ENCODE results near the gene ZFYVE19.

ZFYVE19 gene, protein sequence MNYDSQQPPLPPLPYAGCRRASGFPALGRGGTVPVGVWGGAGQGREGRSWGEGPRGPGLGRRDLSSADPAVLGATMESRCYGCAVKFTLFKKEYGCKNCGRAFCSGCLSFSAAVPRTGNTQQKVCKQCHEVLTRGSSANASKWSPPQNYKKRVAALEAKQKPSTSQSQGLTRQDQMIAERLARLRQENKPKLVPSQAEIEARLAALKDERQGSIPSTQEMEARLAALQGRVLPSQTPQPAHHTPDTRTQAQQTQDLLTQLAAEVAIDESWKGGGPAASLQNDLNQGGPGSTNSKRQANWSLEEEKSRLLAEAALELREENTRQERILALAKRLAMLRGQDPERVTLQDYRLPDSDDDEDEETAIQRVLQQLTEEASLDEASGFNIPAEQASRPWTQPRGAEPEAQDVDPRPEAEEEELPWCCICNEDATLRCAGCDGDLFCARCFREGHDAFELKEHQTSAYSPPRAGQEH

DNA sequence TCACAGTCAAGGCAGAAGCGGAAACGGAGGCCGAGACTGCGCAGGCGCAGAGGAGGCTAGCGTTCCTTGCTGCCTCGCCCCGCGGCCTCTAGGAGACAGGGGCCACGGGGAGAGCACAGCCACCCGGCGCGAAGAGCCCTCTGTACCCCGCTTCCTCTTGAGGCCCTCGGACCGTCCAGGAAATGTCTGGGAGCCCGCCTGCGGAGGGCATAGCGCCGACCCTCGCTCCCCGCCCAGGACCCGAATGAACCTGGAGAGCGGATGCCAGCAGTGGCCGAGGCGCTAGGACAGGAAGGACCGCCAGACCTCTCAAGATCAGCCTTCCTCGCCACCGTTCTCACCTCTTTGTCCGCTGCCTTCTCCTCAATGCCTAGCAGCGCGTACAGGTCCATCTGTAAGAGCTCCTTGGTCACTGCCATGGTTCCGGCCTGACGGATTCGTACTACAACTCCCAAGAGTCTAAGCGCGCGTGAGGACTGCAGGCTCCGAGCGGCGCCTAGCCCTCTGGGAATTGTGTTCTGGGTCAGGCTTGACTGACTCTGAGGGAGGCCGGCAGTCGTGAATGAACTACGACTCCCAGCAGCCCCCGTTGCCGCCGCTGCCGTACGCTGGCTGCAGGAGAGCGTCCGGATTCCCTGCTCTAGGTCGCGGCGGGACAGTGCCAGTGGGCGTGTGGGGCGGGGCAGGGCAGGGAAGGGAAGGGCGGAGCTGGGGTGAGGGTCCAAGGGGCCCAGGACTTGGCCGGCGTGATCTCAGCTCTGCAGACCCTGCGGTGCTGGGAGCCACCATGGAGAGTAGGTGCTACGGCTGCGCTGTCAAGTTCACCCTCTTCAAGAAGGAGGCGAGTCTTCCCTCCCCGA lies at the start of gene ZFYVE19, which contains the start of gene DNAJC17:
ZFYVE19 (plus strand) TSS at position 62 of the 860 bp plus-strand sequence; CDS start at position 563, 501 bp downstream.
DNAJC17 (minus strand) TSS at position 446 of the 860 bp plus-strand sequence; CDS start at position 419, 27 bp downstream.
- ATAC-seq (peak; percentile 98), DNase-seq (ENCODE audit: low spot score in 2 of 2) (peak; percentile 94 to 97)
- H3K4me1 Mint-ChIP-seq: peaks cover 24% of the 10 kb centered on the region
- no peaks in the 10 kb centered on the region for H3K9me3 Mint-ChIP-seq
- peaks cover 36% of the 10 kb centered on the region for H3K36me3 Mint-ChIP-seq
- H3K4me3 Mint-ChIP-seq: peak within 1 kb of the TSS; percentile 98
- peak within 1 kb of the TSS; percentile 98 for H3K27ac Mint-ChIP-seq

DNA sequence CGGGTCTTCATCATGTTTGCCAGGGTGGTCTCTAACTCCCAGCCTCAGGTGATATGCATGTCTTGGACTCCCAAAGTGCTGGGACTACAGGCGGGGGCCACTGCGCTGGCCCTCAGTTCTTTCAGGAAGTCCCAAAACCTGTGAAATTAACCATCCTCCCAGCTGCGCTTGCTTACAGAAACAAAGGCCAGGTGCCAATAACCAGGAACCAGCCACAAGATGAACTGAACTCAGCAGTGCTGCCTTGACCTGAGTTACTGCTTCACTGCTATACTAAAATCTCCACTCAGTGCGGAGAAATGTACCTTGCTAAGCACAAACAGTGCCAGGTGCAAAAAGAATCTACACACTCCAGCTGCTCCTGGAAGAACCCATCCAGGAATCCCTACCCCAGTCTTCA lies 46.9 kb upstream of the ZFYVE19 start:
- Mint-ChIP-seq H3K36me3 (peaks cover 20% of the 10 kb centered on the region), H3K4me3 (no peak overlapping the region), H3K4me1 (peaks cover 29% of the 10 kb centered on the region), H3K9me3 (no peaks in the 10 kb centered on the region), H3K27ac (no peak overlapping the region)
- DNase-seq (ENCODE audit: low spot score in 2 of 2): no peak
- ATAC-seq: no peak

DNA sequence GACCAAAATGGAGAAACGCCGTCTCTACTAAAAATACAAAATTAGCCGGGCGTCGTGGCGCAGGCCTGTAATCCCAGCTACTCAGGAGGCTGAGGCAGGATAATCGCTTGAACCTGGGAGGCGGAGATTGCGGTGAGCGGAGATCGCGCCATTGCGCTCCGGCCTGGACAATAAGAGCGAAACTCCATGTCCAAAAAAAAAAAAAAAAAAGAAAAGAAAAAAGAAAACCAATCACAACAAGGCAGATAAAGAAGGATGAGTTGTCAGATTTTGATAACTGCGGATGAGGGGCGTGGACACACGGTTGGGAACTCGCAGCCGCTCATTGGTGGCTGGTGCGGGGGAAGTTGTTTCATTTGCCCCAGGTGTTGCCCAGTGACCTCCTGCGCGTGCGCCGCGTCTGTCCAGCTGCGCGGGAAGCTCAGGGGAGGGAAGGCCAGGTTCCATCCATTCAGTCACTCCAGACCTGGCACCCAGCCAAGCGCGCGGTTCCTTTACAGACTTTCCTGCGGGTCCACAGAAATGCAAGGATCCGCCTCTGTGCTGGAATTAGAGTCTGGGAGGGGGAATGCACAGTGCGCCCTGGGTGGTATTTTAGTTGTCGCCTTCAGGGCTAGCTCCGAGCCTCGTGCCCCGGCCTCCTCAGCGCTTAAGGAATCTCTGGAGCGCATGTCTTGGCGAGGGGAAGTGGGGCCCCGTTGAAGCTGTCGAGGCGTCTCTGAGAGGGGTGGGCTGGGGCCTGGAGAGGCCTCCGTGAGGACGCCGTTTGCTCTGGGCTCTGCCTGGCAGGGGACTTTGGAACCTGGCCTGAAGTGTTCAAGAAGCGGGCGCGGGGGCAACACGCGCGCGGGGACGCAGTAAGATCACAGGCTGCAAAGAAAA lies 43.7 kb upstream of the ZFYVE19 start:
- ATAC-seq (peak; percentile 9), DNase-seq (ENCODE audit: low spot score in 2 of 2) (peak in 1 of 2 donors; percentile 17)
- Mint-ChIP-seq H3K9me3 (no peaks in the 10 kb centered on the region), H3K4me1 (peaks cover 31% of the 10 kb centered on the region), H3K4me3 (peak overlapping the region; percentile 84), H3K27ac (peak overlapping the region; percentile 34), H3K36me3 (peaks cover 41% of the 10 kb centered on the region)

DNA sequence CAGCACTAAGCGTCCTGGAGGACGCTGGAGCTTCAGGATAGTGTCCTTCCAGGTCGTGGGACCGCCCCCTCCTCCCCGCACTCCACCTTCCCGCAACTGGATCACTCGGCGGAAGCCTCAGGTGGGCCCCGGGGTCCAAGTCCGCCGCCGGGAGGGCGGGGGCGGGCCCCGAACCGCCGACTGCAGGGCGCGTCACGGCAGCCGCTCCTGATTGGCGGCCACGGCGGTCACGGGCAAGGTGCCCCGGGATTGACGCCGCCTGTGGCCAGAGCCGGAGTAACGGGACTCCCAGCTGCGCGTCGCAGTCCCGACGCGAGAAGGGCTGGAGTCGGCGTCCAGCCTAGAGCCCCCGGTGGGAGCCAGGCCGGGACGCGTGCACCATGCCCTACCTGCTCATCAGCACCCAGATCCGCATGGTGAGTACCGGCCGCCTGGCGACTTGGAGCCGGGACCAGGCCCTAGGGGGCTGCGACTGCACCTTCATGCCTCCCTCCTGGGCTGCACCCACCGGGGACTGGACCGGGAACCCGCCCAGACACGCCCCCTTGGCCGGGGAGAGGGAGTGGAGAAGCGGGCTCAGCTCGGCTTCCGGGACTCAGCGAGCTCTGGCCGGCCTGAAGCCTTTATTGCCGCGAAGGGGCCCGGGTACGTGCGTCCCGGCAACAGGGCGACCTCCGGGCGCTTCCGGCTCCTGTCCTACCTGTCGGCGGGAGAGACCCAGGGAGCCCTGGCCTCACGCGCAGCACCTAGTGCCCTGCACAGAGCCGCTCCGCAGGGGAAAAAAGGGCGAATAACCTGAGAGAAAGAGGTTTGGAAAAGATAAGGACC lies 42.9 kb upstream of the ZFYVE19 start, which contains the start of gene GCHFR:
GCHFR (plus strand) TSS at position 268 of the 828 bp plus-strand sequence; CDS start at position 381, 113 bp downstream.
- peak; percentile 59 to 84 for DNase-seq (ENCODE audit: low spot score in 2 of 2)
- ATAC-seq: peak; percentile 73
- H3K9me3 Mint-ChIP-seq: no peaks in the 10 kb centered on the region
- H3K27ac Mint-ChIP-seq: peak within 1 kb of the TSS; percentile 56
- H3K4me3 Mint-ChIP-seq: peak within 1 kb of the TSS; percentile 84
- peaks cover 44% of the 10 kb centered on the region for H3K36me3 Mint-ChIP-seq
- peaks cover 40% of the 10 kb centered on the region for H3K4me1 Mint-ChIP-seq

DNA sequence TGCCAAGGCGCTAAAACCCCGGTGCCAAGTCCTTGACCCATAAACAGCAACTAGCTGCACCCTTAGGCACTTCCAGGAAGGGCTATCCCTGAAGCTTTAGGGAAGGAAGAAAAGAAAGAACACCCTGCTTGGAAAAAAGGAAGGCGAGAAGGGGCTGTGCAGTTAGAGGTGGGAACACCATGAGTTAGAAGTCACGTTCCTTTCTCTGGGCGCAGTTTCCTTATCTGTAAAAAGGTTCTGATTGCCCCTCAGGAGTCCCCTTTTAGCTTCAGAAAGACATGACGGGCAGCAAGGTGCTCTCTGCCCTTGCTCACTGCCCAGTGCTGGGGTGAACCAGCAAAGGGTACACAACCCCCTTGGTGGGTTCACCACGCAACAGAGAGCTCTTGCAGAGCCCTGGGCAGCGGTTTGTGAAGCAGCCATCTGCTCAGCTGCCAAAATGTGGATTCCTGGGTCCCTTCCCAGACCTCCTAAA lies 42.2 kb upstream of the ZFYVE19 start:
- Mint-ChIP-seq H3K9me3 (no peaks in the 10 kb centered on the region), H3K4me1 (peaks cover 47% of the 10 kb centered on the region), H3K4me3 (peak overlapping the region; percentile 84), H3K27ac (peak overlapping the region; percentile 56), H3K36me3 (peaks cover 51% of the 10 kb centered on the region)
- DNase-seq (ENCODE audit: low spot score in 2 of 2) (no peak), ATAC-seq (no peak)

DNA sequence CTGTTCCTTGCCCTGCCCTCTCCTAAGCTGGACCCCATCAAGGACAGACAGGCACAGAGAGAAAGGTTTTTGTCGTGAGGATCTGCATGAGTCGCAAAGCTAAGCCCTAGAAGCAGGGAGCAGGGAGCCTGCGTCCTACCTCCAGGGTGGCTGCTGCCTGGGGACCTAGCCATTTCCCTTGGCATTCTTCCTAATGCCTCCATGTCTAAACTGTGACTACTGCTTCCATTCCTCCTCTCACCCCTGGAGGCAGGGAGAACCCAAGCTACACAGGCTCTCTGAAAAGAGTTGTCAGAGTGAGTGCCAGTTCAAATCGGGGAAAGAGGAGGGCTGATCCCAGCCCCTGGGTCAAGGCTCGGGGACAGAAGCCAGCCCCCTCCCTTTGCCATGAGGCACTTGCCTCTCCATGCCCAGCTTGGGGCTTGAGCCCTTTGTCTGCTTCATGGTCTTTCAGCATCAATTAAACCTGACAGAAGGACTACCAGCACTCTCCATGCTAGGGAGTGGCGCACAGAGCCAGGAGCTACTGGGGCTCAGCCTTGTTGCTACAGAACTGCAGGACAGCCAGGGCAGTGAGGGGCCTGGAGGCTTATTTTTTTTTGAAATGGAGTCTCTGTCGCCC lies 40.6 kb upstream of the ZFYVE19 start:
- Mint-ChIP-seq H3K27ac (peak overlapping the region; percentile 56), H3K4me3 (peak overlapping the region; percentile 84), H3K4me1 (peaks cover 54% of the 10 kb centered on the region)

DNA sequence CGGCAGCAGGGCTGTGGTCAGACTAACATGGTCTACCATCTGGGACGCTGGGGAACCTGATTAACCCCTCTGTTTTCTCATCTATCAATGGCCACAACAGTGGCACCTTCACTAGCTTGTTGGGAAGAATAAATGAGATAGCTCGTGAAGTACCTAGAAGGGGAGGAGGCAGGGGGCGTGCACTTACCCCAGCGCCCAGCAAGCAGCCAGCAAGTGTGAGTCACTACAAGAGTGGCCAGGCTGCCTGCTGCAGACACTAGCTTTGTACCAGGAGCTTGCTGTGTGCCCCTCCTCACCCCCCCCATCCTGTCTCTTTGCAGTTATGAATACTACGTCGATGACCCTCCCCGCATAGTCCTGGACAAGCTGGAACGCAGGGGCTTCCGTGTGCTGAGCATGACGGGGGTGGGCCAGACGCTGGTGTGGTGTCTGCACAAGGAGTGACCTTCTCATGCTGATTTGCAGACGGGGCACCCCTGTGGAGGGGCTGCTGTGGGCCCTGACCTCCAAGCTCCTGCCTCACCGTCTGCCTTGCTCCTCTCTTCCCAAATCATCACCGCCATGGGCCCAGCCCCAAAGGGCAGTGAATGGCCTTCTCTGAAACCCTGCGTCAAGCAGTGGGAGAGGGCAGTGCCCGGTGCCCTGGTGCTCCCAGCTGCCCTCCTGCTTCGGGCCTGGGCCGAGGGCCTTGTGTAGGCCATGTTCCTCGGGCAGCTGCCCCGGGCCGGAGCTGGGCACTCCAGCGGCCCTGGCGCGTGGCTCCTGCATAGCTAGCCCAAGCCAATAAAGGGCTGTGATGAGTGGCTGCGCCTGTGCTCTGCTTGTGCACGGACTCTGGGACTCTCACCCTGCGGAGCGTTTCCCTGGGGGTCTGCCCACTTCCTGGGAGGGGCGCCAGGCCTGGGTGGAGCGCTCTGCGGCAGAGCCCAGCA lies 39.7 kb upstream of the ZFYVE19 start:
- Mint-ChIP-seq H3K36me3 (peaks cover 62% of the 10 kb centered on the region), H3K9me3 (no peaks in the 10 kb centered on the region), H3K4me1 (peaks cover 54% of the 10 kb centered on the region), H3K27ac (peak overlapping the region; percentile 56), H3K4me3 (no peak overlapping the region)
- DNase-seq (ENCODE audit: low spot score in 2 of 2) (no peak), ATAC-seq (no peak)

More for the DNA sequence above, 40.6 kb upstream of the ZFYVE19 start:
- Mint-ChIP-seq H3K36me3 (peaks cover 61% of the 10 kb centered on the region), H3K9me3 (no peaks in the 10 kb centered on the region)
- DNase-seq (ENCODE audit: low spot score in 2 of 2): no peak
- no peak for ATAC-seq

DNA sequence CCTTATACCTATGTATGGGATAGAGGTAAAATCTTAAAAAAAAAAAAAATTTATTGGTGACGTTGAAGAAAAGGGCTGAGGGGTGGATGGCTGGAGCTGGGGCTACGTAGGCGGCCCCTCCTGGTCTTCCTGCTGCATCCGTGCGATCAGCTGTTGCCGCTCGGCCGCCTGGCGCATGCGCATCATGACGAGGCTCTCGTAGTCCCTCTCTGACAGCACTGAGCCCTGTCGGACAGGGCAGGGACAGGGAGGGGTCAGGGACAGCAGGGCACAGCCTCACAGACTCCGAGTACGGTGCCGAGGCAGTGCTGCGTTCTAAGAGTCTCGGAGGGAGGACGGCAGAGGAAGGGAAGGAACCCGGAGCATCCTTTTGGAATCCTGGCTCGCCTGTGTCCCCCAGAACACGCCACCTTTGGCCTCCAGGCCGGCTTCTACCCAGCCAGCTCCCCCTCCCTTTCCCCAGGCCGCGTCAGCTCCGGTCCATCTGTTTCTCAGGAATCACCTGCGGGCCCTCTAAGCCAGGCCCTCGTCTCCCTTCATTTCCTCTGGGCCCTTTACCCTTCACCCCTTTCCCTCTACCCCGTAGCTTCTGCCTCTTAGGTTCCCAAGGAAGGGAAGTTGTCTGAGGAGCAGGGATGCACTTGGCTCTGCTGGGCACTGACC lies 38.9 kb upstream of the ZFYVE19 start:
- Mint-ChIP-seq H3K9me3 (no peaks in the 10 kb centered on the region), H3K36me3 (peaks cover 59% of the 10 kb centered on the region), H3K4me1 (peaks cover 52% of the 10 kb centered on the region), H3K27ac (peak overlapping the region; percentile 92), H3K4me3 (no peak overlapping the region)
- no peak for DNase-seq (ENCODE audit: low spot score in 2 of 2)
- no peak for ATAC-seq

DNA sequence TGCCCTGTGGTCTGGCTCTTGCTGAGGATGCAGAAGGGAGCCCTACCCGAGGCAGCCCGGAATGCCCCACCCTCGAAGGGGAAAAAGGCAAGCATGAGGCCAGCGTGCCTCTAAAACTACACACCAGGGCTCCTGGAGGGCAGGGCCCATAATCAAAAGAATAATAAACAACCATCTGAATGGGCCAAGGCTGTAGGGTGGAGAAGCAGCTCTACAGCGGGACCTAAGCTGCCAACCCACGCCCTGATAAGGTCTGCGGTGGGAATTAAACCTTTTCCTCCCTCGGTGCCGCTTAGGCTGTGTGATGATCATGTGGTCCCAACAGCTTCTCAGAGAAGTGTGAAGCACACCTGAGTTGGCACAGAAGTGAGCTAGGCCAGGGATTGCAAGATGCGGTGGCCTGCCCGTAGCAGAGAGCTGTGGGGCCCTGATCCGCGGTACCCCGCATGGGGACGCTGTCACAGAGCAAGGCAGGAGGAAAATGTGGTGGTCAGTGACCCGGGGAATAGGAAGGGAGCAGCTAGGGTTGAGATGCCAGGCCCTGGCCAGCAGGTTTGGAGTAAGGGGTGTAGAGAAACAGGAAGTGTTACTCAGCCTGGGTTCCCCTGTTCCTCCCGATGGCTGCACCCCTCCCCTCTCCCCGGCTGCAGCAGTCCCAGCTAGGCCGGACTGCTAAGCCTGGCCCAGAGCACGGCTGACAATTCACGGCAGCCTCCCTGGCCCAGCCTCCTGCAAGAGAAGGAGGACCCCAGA lies 38.2 kb upstream of the ZFYVE19 start:
- no peak for DNase-seq (ENCODE audit: low spot score in 2 of 2)
- peaks cover 52% of the 10 kb centered on the region for H3K36me3 Mint-ChIP-seq
- peak overlapping the region; percentile 59 for H3K4me3 Mint-ChIP-seq
- H3K4me1 Mint-ChIP-seq: peaks cover 45% of the 10 kb centered on the region
- H3K27ac Mint-ChIP-seq: peak overlapping the region; percentile 92
- no peaks in the 10 kb centered on the region for H3K9me3 Mint-ChIP-seq
- no peak for ATAC-seq

DNA sequence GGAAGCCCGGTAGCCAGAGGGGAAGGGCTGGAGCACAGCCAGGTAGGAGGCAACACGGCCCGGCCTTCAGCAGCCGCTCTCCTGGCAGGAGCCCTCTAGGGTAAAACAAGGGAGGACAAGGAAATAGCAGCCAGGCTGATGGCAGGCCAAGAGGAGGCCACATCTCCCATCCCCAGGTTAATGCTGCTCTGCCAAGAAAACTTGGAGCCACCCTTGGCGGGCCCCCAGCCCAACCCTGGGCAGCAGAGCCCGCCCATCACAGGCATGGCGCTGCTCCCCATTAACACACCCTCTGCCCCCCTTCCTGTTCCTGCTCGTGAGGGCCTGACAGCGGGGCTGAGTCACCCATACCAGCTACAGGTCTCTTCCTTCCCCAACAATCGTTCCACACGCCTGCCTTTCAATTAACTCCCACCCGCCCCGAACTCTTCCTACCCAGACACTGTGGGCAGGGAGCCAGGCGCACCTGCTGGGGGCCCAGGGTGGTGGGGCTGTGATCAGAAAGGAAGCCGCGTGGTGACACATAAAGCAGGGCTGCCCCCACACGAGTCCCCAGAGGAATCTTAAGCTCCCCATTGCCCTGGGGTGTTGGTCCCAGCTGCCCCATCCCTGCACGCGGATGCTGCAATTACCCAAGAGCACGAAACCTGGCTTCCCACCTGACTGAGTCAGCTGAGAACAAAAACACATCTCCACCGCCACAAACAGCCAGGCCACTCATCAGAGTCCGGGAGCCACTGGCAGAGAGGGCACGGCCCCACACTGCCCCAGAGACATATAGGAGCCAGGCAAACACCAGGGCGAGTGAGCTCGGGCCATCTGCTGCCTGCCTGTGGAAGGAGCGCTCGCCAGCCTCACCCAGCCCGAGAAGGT lies 37.4 kb upstream of the ZFYVE19 start, which contains the start of gene C15orf62:
C15orf62 (plus strand) TSS at position 707 of the 873 bp plus-strand sequence. CDS start 516 bp downstream, outside the sequence.
- no peak for DNase-seq (ENCODE audit: low spot score in 2 of 2)
- Mint-ChIP-seq H3K27ac (peak within 1 kb of the TSS; percentile 92), H3K4me1 (peaks cover 42% of the 10 kb centered on the region), H3K36me3 (peaks cover 57% of the 10 kb centered on the region), H3K9me3 (no peaks in the 10 kb centered on the region), H3K4me3 (peak within 1 kb of the TSS; percentile 59)
- peak; percentile 58 for ATAC-seq
